RWPE1 (cell line): ENCODE measurements around the gene GPC3.

Experiments used
- CTCF ChIA-PET: fragments of 350-600 bp; sonication (Branson Sonifier 250); formaldehyde crosslinking; extraction: SDS; loops from one replicate; lab custom pipeline; 2021; lab: Yijun Ruan, JAX
- POLR2A ChIA-PET: fragments of 400-600 bp; formaldehyde crosslinking; extraction: SDS; loops from one replicate; lab custom pipeline; 2020; ENCODE audit warnings: antibody characterized with exemption; ENCODE audit not compliant: low non-redundant PET; lab: Yijun Ruan, JAX
- DNase-seq: peaks from one replicate; pipeline ENCODE4 v3.0.0; 2012; ENCODE audit warnings: low spot score
- H3K27ac ChIP-seq: fragments of 450-650 bp; 2 replicates; pipeline ENCODE4 v1.5.1; 2017
- CTCF ChIP-seq: fragments of 450-650 bp; conservative IDR thresholded peaks from 2 replicates; pipeline ENCODE4 v1.5.1; 2017; ENCODE audit warnings: low read depth, mild to moderate bottlenecking

The GPC3 gene

GRCh38 chrX:133555782-133556458, 429.5 kb downstream of the GPC3 start:
- no peak for DNase-seq
- CTCF ChIA-PET, result no interaction called here
- H3K27ac ChIP-seq, result no peak overlapping the region
- no peak for TF ChIP-seq CTCF
- POLR2A ChIA-PET, result no interaction called here

DNA sequence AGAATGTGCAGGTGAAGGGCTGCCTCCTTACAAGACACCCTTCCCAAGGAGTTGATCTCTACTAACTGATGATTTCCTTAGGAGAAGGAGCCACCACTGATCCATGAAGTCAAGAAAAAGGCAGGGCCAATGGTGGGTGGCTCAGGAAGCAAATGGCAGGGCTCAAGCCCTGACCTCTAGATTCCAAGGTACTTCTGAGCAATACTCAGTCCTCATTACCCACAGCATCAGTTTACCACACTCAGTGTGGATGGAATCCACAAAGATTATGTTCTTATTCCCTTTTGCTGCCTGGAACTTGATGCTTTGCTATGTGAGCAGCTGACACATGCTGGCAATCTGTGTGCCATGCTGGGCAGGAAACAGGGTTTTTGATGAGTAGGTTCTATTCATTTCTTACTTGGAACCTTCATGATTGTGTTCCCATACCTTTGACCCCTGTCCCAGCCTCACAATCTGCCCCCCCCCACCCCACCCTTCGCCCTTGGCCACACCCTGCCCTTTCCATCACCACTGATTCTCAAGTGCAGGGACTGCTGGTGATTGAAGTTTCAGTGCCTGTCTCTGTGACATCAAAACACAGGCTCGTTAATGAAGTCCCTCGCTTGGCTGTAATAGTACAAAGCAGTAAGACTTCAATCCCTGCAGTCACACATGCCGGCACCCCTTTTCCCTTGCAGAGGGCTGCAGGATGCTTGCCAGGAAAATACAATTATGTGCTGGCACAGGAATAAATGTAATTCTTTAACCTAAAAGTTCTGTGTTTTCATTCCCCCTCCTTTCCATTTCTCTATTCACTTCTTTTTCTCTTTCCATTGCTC, 434.5 kb downstream of the GPC3 start:
- no peak for TF ChIP-seq CTCF

GRCh38 chrX:133549295-133549933, 436.0 kb downstream of the GPC3 start:
- CTCF ChIA-PET, result no interaction called here
- DNase-seq, result no peak
- TF ChIP-seq CTCF, result no peak
- no peak overlapping the region for H3K27ac ChIP-seq
- POLR2A ChIA-PET, result no interaction called here

More for the DNA sequence above, 434.5 kb downstream of the GPC3 start:
- ChIA-PET CTCF (no interaction called here), POLR2A (no interaction called here)
- DNase-seq, result no peak
- H3K27ac ChIP-seq, result no peak overlapping the region

DNA sequence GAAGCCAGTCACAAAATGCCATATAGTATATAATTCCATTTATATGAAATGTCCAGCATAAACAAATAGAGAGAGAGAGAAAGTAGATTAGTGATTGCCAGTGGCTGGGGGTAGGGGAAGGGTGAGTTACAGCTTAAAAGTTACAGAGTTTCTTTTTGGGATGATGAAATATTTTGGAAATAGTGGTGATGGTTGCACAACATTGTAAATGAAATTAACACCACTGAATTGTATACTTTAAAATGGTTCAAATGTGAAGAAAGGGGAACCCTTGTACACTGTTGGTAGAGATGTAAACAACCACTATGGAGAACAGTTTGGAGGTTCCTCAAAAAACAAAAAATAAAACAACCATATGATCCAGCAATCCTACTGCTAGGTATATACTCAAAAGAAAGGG, 439.0 kb downstream of the GPC3 start:
- H3K27ac ChIP-seq, result no peak overlapping the region
- TF ChIP-seq CTCF, result no peak
- ChIA-PET POLR2A (no interaction called here), CTCF (no interaction called here)
- no peak for DNase-seq

DNA sequence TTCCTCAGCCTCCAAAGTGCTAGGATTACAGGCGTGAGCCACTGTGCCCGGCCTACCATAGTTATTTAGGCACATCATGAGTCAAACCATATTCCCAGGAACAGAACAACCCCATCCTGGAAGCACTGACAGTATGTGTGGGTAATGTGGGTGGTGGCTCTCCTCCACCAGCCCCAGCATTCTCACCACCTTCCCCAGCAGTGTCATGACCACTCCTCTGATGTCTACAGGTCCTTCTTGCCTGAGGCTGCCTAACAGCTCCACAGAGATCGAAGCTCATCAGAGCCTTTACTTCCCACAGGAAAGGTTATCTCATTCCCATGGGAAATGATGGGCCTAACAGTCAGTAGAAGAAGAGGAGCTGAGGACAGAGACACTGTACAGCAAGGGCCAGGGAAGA, 440.6 kb downstream of the GPC3 start:
- no peak for TF ChIP-seq CTCF
- H3K27ac ChIP-seq, result no peak overlapping the region
- no peak for DNase-seq
- ChIA-PET CTCF (no interaction called here), POLR2A (no interaction called here)

DNA sequence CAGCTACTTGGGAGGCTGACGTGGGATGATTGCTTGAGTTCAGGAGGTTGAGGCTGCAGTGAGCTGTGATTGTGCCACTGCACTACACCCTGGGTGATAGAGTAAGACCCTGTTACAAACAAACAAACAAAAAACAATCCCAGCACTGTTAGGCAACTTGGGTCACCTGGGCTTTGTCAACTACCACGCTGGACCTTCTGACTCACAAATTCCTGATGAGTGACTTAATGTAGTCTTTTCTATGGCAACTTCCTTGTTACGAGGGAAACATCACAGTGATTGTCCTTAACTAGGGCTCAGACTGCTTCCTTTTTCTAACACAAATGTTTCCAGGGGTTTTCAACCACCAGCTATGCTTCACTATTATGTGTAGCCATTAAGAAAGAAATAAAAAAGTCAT, 441.3 kb downstream of the GPC3 start:
- DNase-seq, result peak; percentile 13
- ChIA-PET POLR2A (no interaction called here), CTCF (no interaction called here)
- H3K27ac ChIP-seq, result no peak overlapping the region
- no peak for TF ChIP-seq CTCF
